HFFc6 (cell line): ENCODE data around the gene ZBTB37. TPM values are rescaled to one million over a fixed set of nuclear protein-coding genes. Genes with fewer than 3 reads are reported as not detected.
A peak's percentile ranks its signal among the peaks of the same experiment; 100 is the strongest.

ENCODE experiments used
- DNase-seq: peaks from one replicate; pipeline ENCODE4 v3.0.0-alpha.2; 2018
- H3K27ac Mint-ChIP-seq: 2 replicates; pipeline ENCODE4 v1.8.0; 2020; ENCODE audit warnings: mild to moderate bottlenecking, mixed read lengths
- H3K27me3 Mint-ChIP-seq: 2 replicates; pipeline ENCODE4 v1.8.0; 2021; ENCODE audit warnings: mild to moderate bottlenecking, moderate library complexity, mixed read lengths; ENCODE audit not compliant: insufficient read depth
- H3K36me3 Mint-ChIP-seq: 2 replicates; pipeline ENCODE4 v1.8.0; 2021; ENCODE audit warnings: low read depth, mixed read lengths
- H3K4me1 Mint-ChIP-seq: 2 replicates; pipeline ENCODE4 v1.8.0; 2020; ENCODE audit warnings: low read depth, mixed read lengths
- H3K4me3 Mint-ChIP-seq: 2 replicates; pipeline ENCODE4 v1.8.0; 2020; ENCODE audit warnings: mild to moderate bottlenecking, moderate library complexity, mixed read lengths
- H3K9me3 Mint-ChIP-seq: 2 replicates; pipeline ENCODE4 v1.8.0; 2020; ENCODE audit warnings: mild to moderate bottlenecking, mixed read lengths
- CTCF ChIP-seq: fragments of 200-600 bp; sonication (generic); IDR thresholded peaks from 2 replicates; pipeline ENCODE4 v1.5.0; 2021; ENCODE audit warnings: antibody characterized with exemption, mild to moderate bottlenecking
- total RNA-seq, 6 experiments: library from RNA; stranded (reverse); fragmentation: NEBNext Ultra II Directional; extraction: Animal tissue kit (Norgen Biotek cat#: 25700); gene quantifications; 2 replicates in 1 of 6; 3 replicates in 5 of 6; pipeline ENCODE4 v1.2.3, GENCODE V29; 2021

Gene ZBTB37
- total RNA-seq, 6 experiments from 2014 or later: 4.9 to 6.6 (median 6.0) TPM

DNA sequence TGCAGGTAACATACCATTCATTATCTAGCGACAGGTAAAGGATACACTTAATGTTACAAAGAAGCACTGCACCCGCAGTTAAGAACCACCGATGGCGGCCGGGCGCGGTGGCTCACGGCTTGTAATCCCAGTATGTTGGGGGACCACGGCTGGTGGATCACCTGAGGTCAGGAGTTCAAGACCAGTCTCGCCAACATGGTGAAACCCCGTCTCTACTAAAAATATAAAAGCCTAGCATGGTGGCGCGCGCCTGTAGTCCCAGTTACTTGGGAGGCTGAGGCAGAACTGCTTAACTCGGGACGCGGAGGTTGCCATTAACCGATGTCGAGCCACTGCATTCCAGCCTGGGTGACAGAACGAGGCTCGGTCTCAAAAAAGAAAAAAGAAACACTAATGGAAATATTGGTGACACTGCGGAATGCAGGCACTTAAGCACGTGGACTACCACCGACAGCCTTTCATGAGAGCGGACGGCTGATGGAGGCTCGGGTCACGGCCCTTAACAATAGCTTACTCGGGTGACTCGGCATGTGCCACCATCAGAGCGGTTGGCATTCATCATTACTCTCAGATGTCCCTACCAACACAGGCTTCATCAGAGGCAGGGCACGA, 933 bp upstream of the ZBTB37 start:
- Mint-ChIP-seq H3K4me1 (peaks cover 63% of the 10 kb centered on the region), H3K36me3 (peaks cover 62% of the 10 kb centered on the region), H3K9me3 (peaks cover 18% of the 10 kb centered on the region), H3K4me3 (peak overlapping the region; percentile 99), H3K27me3 (peaks cover 26% of the 10 kb centered on the region), H3K27ac (peak overlapping the region; percentile 97)
- DNase-seq: no peak
- no peak for TF ChIP-seq CTCF

- Mint-ChIP-seq H3K4me1 (peaks cover 63% of the 10 kb centered on the region), H3K4me3 (peak within 1 kb of the TSS; percentile 99), H3K27ac (peak within 1 kb of the TSS; percentile 97), H3K36me3 (peaks cover 62% of the 10 kb centered on the region), H3K9me3 (peaks cover 18% of the 10 kb centered on the region), H3K27me3 (peaks cover 26% of the 10 kb centered on the region)
- peak; percentile 99 for DNase-seq
- TF ChIP-seq CTCF: no peak
Measured at GRCh38 chr1:173867753-173868265, 371 bp upstream of the ZBTB37 start, which contains the start of gene GAS5. Gene GAS5, minus strand, starts transcription at chr1:173867989.

GRCh38 chr1:173869021-173869359, 810 bp downstream of the ZBTB37 start:
- peaks cover 18% of the 10 kb centered on the region for H3K9me3 Mint-ChIP-seq
- H3K27ac Mint-ChIP-seq: peak overlapping the region; percentile 97
- peaks cover 22% of the 10 kb centered on the region for H3K27me3 Mint-ChIP-seq
- H3K36me3 Mint-ChIP-seq: peaks cover 59% of the 10 kb centered on the region
- H3K4me1 Mint-ChIP-seq: peaks cover 57% of the 10 kb centered on the region
- peak overlapping the region; percentile 99 for H3K4me3 Mint-ChIP-seq
- no peak for DNase-seq
- TF ChIP-seq CTCF: no peak

- no peak for DNase-seq
- Mint-ChIP-seq H3K4me1 (peaks cover 42% of the 10 kb centered on the region), H3K36me3 (peaks cover 45% of the 10 kb centered on the region), H3K9me3 (peaks cover 18% of the 10 kb centered on the region), H3K4me3 (no peak overlapping the region), H3K27me3 (peaks cover 15% of the 10 kb centered on the region), H3K27ac (no peak overlapping the region)
- TF ChIP-seq CTCF: no peak
Measured at GRCh38 chr1:173870252-173871075, 2.3 kb downstream of the ZBTB37 start.

DNA sequence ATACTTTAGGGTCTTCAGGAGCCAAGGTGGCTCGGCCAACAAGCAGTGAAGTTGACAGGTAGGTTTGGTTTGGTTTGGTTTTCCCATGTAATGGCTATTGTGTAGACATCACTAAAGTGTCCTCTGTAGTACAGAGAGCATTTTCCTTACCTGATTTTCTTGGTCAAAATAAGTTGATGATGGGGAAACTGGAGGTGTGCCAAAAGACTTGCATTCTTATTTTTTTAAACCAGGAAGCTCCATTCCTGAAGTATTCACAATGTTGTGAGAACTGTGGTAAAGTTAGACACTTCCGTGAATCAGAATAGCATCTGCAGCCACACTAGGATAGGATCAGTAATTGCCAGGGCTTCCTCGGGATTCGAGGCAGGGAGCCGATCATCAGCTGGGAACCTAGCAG, 2.9 kb downstream of the ZBTB37 start:
- Mint-ChIP-seq H3K36me3 (peaks cover 38% of the 10 kb centered on the region), H3K27me3 (peaks cover 13% of the 10 kb centered on the region), H3K4me3 (no peak overlapping the region), H3K4me1 (peaks cover 36% of the 10 kb centered on the region), H3K27ac (no peak overlapping the region), H3K9me3 (peaks cover 18% of the 10 kb centered on the region)
- TF ChIP-seq CTCF: no peak
- no peak for DNase-seq
